Panc1 (cell line): ENCODE results near the gene ABHD8. TPM values are rescaled to one million over a fixed set of nuclear protein-coding genes. Genes with fewer than 3 reads are reported as not detected.
"Not testable (repeated sequence)": the region's sequence is repeated elsewhere in the genome, so short reads cannot be mapped to it uniquely, and the experiment has no call there.

ENCODE experiments used
- ATAC-seq: fragments of 200-7000 bp; cut with Tn5 transposase; 2 replicates; pipeline ENCODE4 v1.9.1; 2020; ENCODE audit warnings: mild to moderate bottlenecking, moderate library complexity
- BruUV-seq: library from RNA; stranded (reverse); fragments of 400-500 nt; replicated peaks from 2 replicates; lab custom pipeline; 2021; lab: Mats Ljungman, UMichigan
- CTCF ChIA-PET: fragments of 300-600 bp; sonication (Branson Sonifier 250); formaldehyde crosslinking; loops from one replicate; lab custom pipeline; 2022; ENCODE audit warnings: antibody characterized with exemption; lab: Charles Lee
- POLR2A ChIA-PET: fragments of 300-600 bp; sonication (Branson Sonifier 250); formaldehyde crosslinking; loops from one replicate; lab custom pipeline; 2022; ENCODE audit warnings: antibody characterized with exemption; lab: Charles Lee
- DNase-seq: peaks from one replicate; pipeline ENCODE4 v3.0.0-alpha.2; 2010; ENCODE audit warnings: low read depth, low spot score
- H3K27ac ChIP-seq: 2 replicates; pipeline ENCODE4 v1.5.1; 2011; ENCODE audit warnings: mild to moderate bottlenecking, low read length, inconsistent platforms
- H3K27me3 ChIP-seq: fragments of 200-500 bp; sonication (Bioruptor generic); 2 replicates; pipeline ENCODE4 v1.6.0; 2014; ENCODE audit warnings: low read length, inconsistent platforms; ENCODE audit not compliant: control insufficient read depth, insufficient read depth
- H3K36me3 ChIP-seq: fragments of 200-500 bp; sonication (Bioruptor generic); 2 replicates; pipeline ENCODE4 v1.5.1; 2014; ENCODE audit warnings: inconsistent platforms, mild to moderate bottlenecking, low read length, moderate library complexity; ENCODE audit not compliant: control insufficient read depth, insufficient read depth
- H3K4me1 ChIP-seq: 2 replicates; pipeline ENCODE4 v1.5.1; 2011; ENCODE audit warnings: inconsistent platforms, mild to moderate bottlenecking, low read length, moderate library complexity; ENCODE audit not compliant: control insufficient read depth, insufficient read depth
- H3K4me3 ChIP-seq, 2 experiments: 2 replicates each; pipeline ENCODE4 v1.5.1; 2011 to 2012; ENCODE audit warnings: low read depth in 2 of 2, low read length in 2 of 2, mild to moderate bottlenecking in 2 of 2, inconsistent platforms in 1 of 2, moderate library complexity in 1 of 2
- H3K9me3 ChIP-seq: fragments of 200-500 bp; sonication (Bioruptor generic); 2 replicates; pipeline ENCODE4 v1.5.1; 2014; ENCODE audit warnings: low read depth, mild to moderate bottlenecking, inconsistent platforms, low read length, moderate library complexity; ENCODE audit not compliant: control insufficient read depth, insufficient read depth
- CTCF ChIP-seq: fragments of 450-650 bp; IDR thresholded peaks from 2 replicates; pipeline ENCODE4 v1.5.1; 2017; ENCODE audit warnings: mild to moderate bottlenecking
- POLR2AphosphoS5 ChIP-seq: IDR thresholded peaks from 2 replicates; pipeline ENCODE4 v1.6.1; 2012; ENCODE audit warnings: mild to moderate bottlenecking, low read depth, low read length, moderate library complexity
- REST ChIP-seq, 2 experiments: IDR thresholded peaks; 2 replicates each; pipeline ENCODE4 v1.6.1; 2011 to 2012; ENCODE audit warnings: low read depth in 2 of 2, control low read depth in 1 of 2, low read length in 1 of 2, mild to moderate bottlenecking in 1 of 2, moderate library complexity in 1 of 2; ENCODE audit not compliant: insufficient read depth in 1 of 2
- SIN3A ChIP-seq: IDR thresholded peaks from 2 replicates; pipeline ENCODE4 v1.6.1; 2012; ENCODE audit warnings: low read depth, mild to moderate bottlenecking, low read length, moderate library complexity, borderline replicate concordance; ENCODE audit not compliant: insufficient read depth
- TCF7L2 ChIP-seq: IDR thresholded peaks from 2 replicates; pipeline ENCODE4 v1.6.1; 2011; ENCODE audit warnings: mild to moderate bottlenecking, low read depth, low read length, inconsistent platforms
- in situ Hi-C: cut with HindIII; loops from 2 replicates; pipeline ENCODE4 v1.10.0; 2016; ENCODE audit warnings: low sequenced_read_pairs, low pct_unique_long_range_greater_than_20kb
- intact Hi-C: fragments of 100-400 bp; cut with micrococcal nuclease; formaldehyde crosslinking; loops from one replicate; pipeline ENCODE4 v1.10.0; 2022; ENCODE audit not compliant: unreplicated experiment
- total RNA-seq: library from RNA; stranded (reverse); gene quantifications from one replicate; pipeline ENCODE4 v1.2.1, GENCODE V29; 2021; ENCODE audit not compliant: unreplicated experiment

The ABHD8 gene
- total RNA-seq, 1 experiment from 2014 or later = 19.6 TPM

DNA sequence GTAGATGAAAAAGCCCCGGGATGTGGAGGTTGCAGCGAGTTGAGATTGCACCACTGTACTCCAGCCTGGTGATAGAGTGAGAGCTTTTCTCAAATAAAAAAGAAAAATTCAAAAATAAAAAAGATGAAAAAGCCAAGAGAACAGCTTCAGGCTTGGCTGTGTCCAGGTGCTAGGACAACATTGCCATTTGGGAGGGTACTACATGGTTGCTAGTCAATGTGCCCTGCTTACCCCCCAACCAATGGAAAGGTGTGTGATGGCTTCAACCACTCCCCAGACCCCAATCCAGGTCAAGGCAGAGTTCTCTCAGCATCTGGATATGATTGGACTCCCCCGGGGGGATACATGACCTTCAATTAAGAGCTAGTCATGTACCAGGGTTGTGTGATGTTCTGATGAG lies 23.8 kb downstream of the ABHD8 start:
- Histone ChIP-seq H3K27ac (no peak overlapping the region), H3K4me3 (no peak overlapping the region), H3K36me3 (no peaks in the 10 kb centered on the region), H3K4me1 (no peaks in the 10 kb centered on the region), H3K27me3 (no peaks in the 10 kb centered on the region), H3K9me3 (no peaks in the 10 kb centered on the region)
- in situ Hi-C loops (no loop called here), intact Hi-C loops (no loop called here)
- TF ChIP-seq REST (IDR thresholded peaks at IDR 0.05; ENCODE audit: insufficient read depth in 1 of 2, low read depth in 2 of 2, low read length in 1 of 2) = no peak
- no peak for TF ChIP-seq POLR2AphosphoS5
- TF ChIP-seq SIN3A = no peak
- no TSS peak for BruUV-seq
- ChIA-PET CTCF (interaction anchor here (0.5 kb wide), 1 partner anchor 42 kb away, joined by 3 read pairs; no protein-coding TSS in a partner anchor), POLR2A (no interaction called here)
- no peak for ATAC-seq
- no peak for DNase-seq

DNA sequence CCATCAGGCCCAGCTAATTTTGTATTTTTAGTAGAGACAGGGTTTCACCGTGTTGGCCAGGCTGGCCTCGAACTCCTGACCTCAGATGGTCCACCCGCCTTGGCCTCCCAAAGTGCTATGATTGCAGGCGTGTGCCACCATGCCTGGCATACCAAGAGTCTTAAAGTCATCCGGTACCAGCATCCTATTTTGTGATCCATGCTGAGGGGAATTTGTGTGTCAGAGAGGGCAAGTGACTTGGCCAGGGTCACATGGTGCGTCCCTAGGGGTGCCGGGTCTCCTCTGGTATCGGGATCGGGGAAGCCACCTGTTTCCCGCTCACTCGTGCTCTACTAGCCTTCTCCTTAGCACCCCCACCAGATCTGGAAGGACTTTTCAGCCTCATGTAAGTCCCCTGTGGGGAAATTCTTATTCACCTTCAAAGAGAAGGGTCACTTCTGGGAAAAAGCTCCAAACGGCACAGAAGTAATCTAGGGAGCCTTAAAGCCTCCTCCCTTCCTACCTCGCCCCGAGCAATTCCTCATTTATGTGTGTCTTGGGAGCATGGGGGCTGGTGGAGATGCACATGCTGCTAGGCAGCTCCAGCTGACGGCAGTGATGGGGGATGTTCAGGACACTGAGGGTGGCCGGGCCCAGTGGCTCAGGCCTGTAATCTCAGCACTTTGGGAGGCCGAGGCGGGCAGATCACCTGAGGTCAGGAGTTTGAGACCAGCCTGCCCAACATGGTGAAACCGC lies 27.6 kb downstream of the ABHD8 start:
- BruUV-seq = no TSS peak
- CTCF ChIA-PET = no interaction called here
- ATAC-seq = no peak
- Histone ChIP-seq H3K9me3 (no peaks in the 10 kb centered on the region), H3K4me1 (no peaks in the 10 kb centered on the region), H3K27ac (no peak overlapping the region), H3K27me3 (no peaks in the 10 kb centered on the region), H3K4me3 (no peak overlapping the region), H3K36me3 (no peaks in the 10 kb centered on the region)
- intact Hi-C loops (no loop called here), in situ Hi-C loops (no loop called here)
- no peak for TF ChIP-seq REST (IDR thresholded peaks at IDR 0.05; ENCODE audit: insufficient read depth in 1 of 2, low read depth in 2 of 2, low read length in 1 of 2)
- no peak for TF ChIP-seq CTCF
- no peak for TF ChIP-seq TCF7L2
- no peak for TF ChIP-seq POLR2AphosphoS5
- TF ChIP-seq SIN3A = no peak
- POLR2A ChIA-PET = no interaction called here
- no peak for DNase-seq

DNA sequence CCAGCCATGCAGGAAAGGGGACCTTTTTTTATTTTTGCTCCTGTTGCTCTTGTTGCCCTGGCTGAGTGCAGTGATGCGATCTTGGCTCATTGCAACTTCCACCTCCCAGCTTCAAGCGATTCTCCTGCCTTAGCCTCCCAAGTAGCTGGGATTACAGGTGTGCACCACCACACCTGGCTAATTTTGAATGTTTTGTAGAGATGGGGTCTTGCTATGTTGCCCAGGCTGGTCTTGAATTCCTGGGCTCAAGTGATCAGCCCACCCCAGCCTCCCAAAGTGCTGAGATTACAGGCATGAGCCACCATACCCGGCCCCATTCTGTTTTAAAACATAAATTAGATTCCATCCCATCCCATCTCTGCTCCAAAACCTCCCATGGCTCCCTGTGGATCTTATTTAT lies 28.3 kb downstream of the ABHD8 start:
- H3K4me3 ChIP-seq, H3K36me3 ChIP-seq, POLR2A ChIA-PET: not testable (repeated sequence)

More for the DNA sequence above, 28.3 kb downstream of the ABHD8 start:
- DNase-seq, H3K9me3 ChIP-seq, H3K27me3 ChIP-seq, intact Hi-C loops, BruUV-seq, in situ Hi-C loops, ATAC-seq, H3K4me1 ChIP-seq, CTCF ChIA-PET, H3K27ac ChIP-seq: not testable (repeated sequence)
